NCI-H2227 treated with DMSO at 0.1 percent for 48 hours (cell line): ENCODE results near the gene HMGA1.

Experiments used
- DNase-seq: peaks from one replicate; lab custom pipeline; 2025; lab: John Stamatoyannopoulos, UW

Gene HMGA1

DNA sequence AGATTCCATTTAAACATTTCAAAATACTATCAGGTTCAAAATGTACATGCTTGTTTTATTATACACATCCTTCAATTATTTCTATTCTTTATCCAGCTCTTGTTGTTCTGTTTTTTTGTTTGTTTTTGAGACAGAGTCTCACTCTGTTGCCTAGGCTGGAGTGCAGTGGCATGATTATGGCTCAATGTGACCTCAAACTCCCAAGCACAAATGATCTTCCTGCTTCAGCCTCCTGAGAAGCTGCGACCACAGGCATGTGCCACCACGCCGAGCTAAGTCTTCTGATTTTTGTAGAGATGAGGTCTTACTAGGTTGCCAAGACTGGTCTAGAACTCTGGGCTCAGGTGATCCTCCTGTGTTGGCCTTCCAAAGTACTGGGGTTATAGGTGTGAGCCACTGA lies 56.3 kb downstream of the HMGA1 start:
- no peak for DNase-seq

- no peak for DNase-seq
Measured at GRCh38 chr6:34295721-34296120, 59.0 kb downstream of the HMGA1 start.
